Omental fat pad (tissue), 4 donors: ENCODE data around the gene KLHDC3. TPM values are rescaled to one million over a fixed set of nuclear protein-coding genes. Genes with fewer than 3 reads are reported as not detected.

Experiments
- ATAC-seq: fragments of 150-250 bp; one replicate; pipeline ENCODE4 v1.9.1; 2016; ENCODE audit warnings: mild to moderate bottlenecking, moderate library complexity; ENCODE audit not compliant: low FRiP score
- DNase-seq: peaks from one replicate; pipeline ENCODE4 v3.0.0-alpha.2; 2019; ENCODE audit warnings: low spot score
- total RNA-seq, 4 donors: library from RNA; depleted of rRNA; stranded (reverse); fragments of >200 nt; gene quantifications; one replicate each; pipeline ENCODE4 v1.1.0, GENCODE V29; 2016
- TF ChIP-seq, protein P1 (sequence below), 3 donors: fragments of 450-650 bp; IDR thresholded peaks; one replicate each; pipeline ENCODE4 v1.5.1; 2016 to 2017; ENCODE audit warnings: antibody characterized with exemption in 3 of 3, mild to moderate bottlenecking in 3 of 3, moderate library complexity in 2 of 3

The KLHDC3 gene
- total RNA-seq, 4 donors from 2014 or later = 58.0 to 106 (median 95.0) TPM

DNA sequence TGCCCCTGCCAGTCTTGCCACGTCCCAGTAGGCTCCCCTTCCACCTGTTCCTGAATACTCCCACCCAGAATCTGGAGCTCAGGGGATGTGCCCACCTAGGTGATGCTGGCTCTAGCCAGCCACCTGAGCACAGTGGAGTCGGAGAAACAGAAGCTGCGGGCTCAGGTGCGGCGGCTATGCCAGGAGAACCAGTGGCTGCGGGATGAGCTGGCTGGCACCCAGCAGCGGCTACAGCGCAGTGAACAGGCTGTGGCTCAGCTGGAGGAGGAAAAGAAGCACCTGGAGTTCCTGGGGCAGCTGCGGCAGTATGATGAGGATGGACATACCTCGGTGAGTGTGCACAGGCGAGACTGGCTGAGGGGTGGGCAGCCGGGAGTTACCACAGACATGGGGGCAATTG is 48.8 kb downstream of the KLHDC3 start:
- ATAC-seq (no peak), DNase-seq (no peak)
- TF ChIP-seq, protein P1, sequence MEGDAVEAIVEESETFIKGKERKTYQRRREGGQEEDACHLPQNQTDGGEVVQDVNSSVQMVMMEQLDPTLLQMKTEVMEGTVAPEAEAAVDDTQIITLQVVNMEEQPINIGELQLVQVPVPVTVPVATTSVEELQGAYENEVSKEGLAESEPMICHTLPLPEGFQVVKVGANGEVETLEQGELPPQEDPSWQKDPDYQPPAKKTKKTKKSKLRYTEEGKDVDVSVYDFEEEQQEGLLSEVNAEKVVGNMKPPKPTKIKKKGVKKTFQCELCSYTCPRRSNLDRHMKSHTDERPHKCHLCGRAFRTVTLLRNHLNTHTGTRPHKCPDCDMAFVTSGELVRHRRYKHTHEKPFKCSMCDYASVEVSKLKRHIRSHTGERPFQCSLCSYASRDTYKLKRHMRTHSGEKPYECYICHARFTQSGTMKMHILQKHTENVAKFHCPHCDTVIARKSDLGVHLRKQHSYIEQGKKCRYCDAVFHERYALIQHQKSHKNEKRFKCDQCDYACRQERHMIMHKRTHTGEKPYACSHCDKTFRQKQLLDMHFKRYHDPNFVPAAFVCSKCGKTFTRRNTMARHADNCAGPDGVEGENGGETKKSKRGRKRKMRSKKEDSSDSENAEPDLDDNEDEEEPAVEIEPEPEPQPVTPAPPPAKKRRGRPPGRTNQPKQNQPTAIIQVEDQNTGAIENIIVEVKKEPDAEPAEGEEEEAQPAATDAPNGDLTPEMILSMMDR (IDR thresholded peaks at IDR 0.05) = no peak

DNA sequence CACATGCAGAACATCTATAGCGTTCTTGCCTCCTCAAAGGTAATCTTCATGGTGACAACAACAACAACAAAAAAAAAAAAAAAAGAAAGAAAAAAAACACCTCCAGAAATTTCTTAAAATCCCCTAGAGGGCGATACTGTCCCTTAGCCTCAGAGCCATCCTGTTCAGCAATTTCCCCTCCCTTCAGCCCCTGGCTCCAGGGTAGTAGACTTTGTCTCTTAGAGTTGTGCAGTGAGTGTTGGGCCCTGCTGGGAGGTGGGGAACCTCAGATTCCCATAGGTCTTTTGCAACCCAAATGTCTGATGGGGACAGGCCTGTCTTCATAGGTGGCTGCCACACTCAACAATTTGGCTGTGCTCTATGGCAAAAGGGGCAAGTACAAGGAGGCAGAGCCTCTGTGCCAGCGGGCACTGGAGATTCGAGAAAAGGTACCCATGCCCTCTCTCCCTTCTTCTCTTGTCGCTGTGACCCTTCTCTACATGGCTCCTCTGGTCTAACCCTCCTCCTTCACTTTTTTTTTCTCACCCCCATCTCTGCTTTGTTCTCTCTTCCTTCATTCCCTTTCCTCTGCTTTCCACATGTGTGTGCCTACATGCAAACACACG is 56.1 kb downstream of the KLHDC3 start:
- ATAC-seq (no peak), DNase-seq (no peak)
- TF ChIP-seq, protein P1 (IDR thresholded peaks at IDR 0.05) = no peak

Other genes with a start within 250 kb of the KLHDC3 start
- 10 to 100 TPM in 3 of 4 donors, 1 to 10 TPM in 1; 7.6 to 18.8 (median 12.9) TPM for gene BICRAL, start 232.2 kb upstream of the KLHDC3 start, total RNA-seq
- gene RPL7L1, start 134.6 kb upstream of the KLHDC3 start, total RNA-seq = 100 to 1,000 TPM in 2 of 4 donors, 10 to 100 TPM in 2; 93.0 to 138 (median 105) TPM
- under 1 TPM in 1 of 4 donors, not detected in 3; 0.72 TPM for gene PTCRA, start 98.2 kb upstream of the KLHDC3 start, total RNA-seq
- 10 to 100 TPM; 28.4 to 43.7 (median 32.6) TPM for gene CNPY3, start 84.8 kb upstream of the KLHDC3 start, total RNA-seq
- gene GNMT, start 53.5 kb upstream of the KLHDC3 start, total RNA-seq = 1 to 10 TPM in 2 of 4 donors, under 1 TPM in 1, not detected in 1; 0.84 to 1.1 (median 1.0) TPM
- gene PEX6, start 35.1 kb upstream of the KLHDC3 start, total RNA-seq = 10 to 100 TPM in 3 of 4 donors, 1 to 10 TPM in 1; 5.0 to 22.1 (median 12.8) TPM
- 10 to 100 TPM; 18.0 to 41.5 (median 37.4) TPM for gene PPP2R5D, start 29.7 kb upstream of the KLHDC3 start, total RNA-seq
- gene MEA1, start 303 bp upstream of the KLHDC3 start, total RNA-seq = 10 to 100 TPM; 39.6 to 67.8 (median 45.5) TPM
- gene RRP36, start 7.4 kb downstream of the KLHDC3 start, total RNA-seq = 10 to 100 TPM; 44.1 to 54.2 (median 48.7) TPM
- 10 to 100 TPM; 10.1 to 17.3 (median 14.3) TPM for gene CUL7, start 39.6 kb downstream of the KLHDC3 start, total RNA-seq
- 10 to 100 TPM; 10.7 to 32.2 (median 19.3) TPM for gene MRPL2, start 45.2 kb downstream of the KLHDC3 start, total RNA-seq
- 10 to 100 TPM; 15.2 to 21.1 (median 16.5) TPM for gene KLC4, start 45.4 kb downstream of the KLHDC3 start, total RNA-seq
- gene PTK7, start 62.1 kb downstream of the KLHDC3 start, total RNA-seq = 10 to 100 TPM; 11.5 to 38.9 (median 13.8) TPM
- gene SRF, start 157.0 kb downstream of the KLHDC3 start, total RNA-seq = 10 to 100 TPM; 21.5 to 37.8 (median 24.4) TPM
- gene CUL9, start 167.9 kb downstream of the KLHDC3 start, total RNA-seq = 10 to 100 TPM; 24.6 to 41.6 (median 28.7) TPM
- 10 to 100 TPM; 57.0 to 88.1 (median 74.7) TPM for gene DNPH1, start 215.2 kb downstream of the KLHDC3 start, total RNA-seq
- not detected for gene TTBK1, start 229.2 kb downstream of the KLHDC3 start, total RNA-seq